ENCODE measurements around the gene PPT1. TPM values are rescaled to one million over a fixed set of nuclear protein-coding genes. Genes with fewer than 3 reads are reported as not detected.
A peak's percentile ranks its signal among the peaks of the same experiment; 100 is the strongest.
"Not testable (repeated sequence)": the region's sequence is repeated elsewhere in the genome, so short reads cannot be mapped to it uniquely, and the experiment has no call there.

Gene PPT1
- total RNA-seq, 3 donors from 2014 or later = 84.0 to 126 (median 108) TPM

DNA sequence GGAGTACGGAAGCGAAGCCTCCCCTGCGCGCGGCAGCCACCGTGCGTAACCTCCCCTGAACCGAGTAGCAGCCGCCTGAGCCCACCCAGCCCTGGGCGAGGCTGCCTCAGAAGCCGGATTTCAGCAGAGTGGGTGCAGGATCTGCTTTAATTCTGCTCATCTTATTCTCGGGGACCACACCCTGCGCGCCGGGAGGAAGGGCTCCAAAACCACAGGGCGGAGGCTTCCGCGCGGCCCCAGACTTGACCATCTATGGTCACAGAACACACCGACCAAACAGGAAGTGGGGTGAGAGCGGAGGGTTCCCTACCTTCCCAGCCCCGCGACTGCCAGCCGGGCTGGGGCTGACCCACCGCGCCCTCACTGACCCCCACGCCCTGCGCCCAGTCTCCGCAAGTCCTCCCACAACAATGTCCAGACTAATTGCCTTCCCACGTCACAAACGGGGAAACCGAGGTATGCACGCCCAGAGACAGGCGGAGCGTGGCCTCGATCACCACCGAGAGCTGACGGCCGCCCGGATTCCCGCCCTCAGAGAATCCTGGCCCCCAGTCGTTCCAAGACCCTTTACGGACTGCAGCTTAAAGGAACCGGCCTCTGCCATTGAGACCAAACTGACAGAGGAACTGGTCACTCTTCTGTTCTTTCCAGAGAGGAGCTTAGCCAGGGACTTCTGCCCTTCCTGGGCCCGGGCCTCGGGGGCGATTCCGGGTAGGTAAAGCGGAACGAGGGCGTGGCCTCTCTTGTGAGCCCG is 57.1 kb downstream of the PPT1 start:
- intact Hi-C loops (cut with DNase I; ENCODE audit: low total_unique reads) = no loop called here
- Histone ChIP-seq H3K27ac (peak overlapping the region; percentile 99 to 100), H3K36me3 (no peaks in the 10 kb centered on the region), H3K27me3 (no peaks in the 10 kb centered on the region), H3K4me3 (peak overlapping the region; percentile 86 to 100 (median 98)), H3K9me3 (no peaks in the 10 kb centered on the region), H3K4me1 (peaks cover 8 to 23% of the 10 kb centered on the region in 2 donors)
- peak; percentile 86 to 93 for DNase-seq (ENCODE audit: low spot score in 2 of 2)
- peak in 1 of 3 donors; percentile 17 for TF ChIP-seq CTCF (IDR thresholded peaks at IDR 0.05)
- peak; percentile 82 to 98 (median 97) for TF ChIP-seq POLR2AphosphoS5 (IDR thresholded peaks at IDR 0.05)
- peak; percentile 98 for TF ChIP-seq POLR2A (IDR thresholded peaks at IDR 0.05)

GRCh38 chr1:40039245-40039756 is 57.8 kb downstream of the PPT1 start:
- peak overlapping the region; percentile 99 to 100 for H3K27ac ChIP-seq
- H3K36me3 ChIP-seq = no peaks in the 10 kb centered on the region
- H3K9me3 ChIP-seq = no peaks in the 10 kb centered on the region
- TF ChIP-seq POLR2AphosphoS5 (IDR thresholded peaks at IDR 0.05) (no peak), CTCF (IDR thresholded peaks at IDR 0.05) (peak in 1 of 3 donors; percentile 26)
- H3K4me1 ChIP-seq = peaks cover 8 to 23% of the 10 kb centered on the region in 2 donors
- no peaks in the 10 kb centered on the region for H3K27me3 ChIP-seq
- H3K4me3 ChIP-seq = peak overlapping the region; percentile 86 to 100 (median 98)
- intact Hi-C loops (cut with DNase I; ENCODE audit: low total_unique reads) = no loop called here
- no peak for DNase-seq (ENCODE audit: low spot score in 2 of 2)

- no peaks in the 10 kb centered on the region for H3K27me3 ChIP-seq
- intact Hi-C loops (cut with DNase I; ENCODE audit: low total_unique reads) = no loop called here
- H3K36me3 ChIP-seq = no peaks in the 10 kb centered on the region
- peaks cover 8 to 23% of the 10 kb centered on the region in 2 donors for H3K4me1 ChIP-seq
- DNase-seq (ENCODE audit: low spot score in 2 of 2) = no peak
- peak overlapping the region; percentile 99 to 100 for H3K27ac ChIP-seq
- no peaks in the 10 kb centered on the region for H3K9me3 ChIP-seq
- TF ChIP-seq CTCF (IDR thresholded peaks at IDR 0.05) (no peak), POLR2AphosphoS5 (IDR thresholded peaks at IDR 0.05) (no peak), POLR2A (IDR thresholded peaks at IDR 0.05) (no peak)
- H3K4me3 ChIP-seq = no peak overlapping the region
Measured at GRCh38 chr1:40038697-40039096, 58.4 kb downstream of the PPT1 start.

- Histone ChIP-seq H3K27ac (peak overlapping the region in 1 of 2 donors; percentile 74), H3K4me1 (peaks cover 8 to 16% of the 10 kb centered on the region in 2 donors)
- H3K9me3 ChIP-seq; H3K36me3 ChIP-seq; DNase-seq (ENCODE audit: low spot score in 2 of 2); intact Hi-C loops (cut with DNase I; ENCODE audit: low total_unique reads); H3K4me3 ChIP-seq; H3K27me3 ChIP-seq: not testable (repeated sequence)
Measured at GRCh38 chr1:40037254-40037653, 59.8 kb downstream of the PPT1 start.

DNA sequence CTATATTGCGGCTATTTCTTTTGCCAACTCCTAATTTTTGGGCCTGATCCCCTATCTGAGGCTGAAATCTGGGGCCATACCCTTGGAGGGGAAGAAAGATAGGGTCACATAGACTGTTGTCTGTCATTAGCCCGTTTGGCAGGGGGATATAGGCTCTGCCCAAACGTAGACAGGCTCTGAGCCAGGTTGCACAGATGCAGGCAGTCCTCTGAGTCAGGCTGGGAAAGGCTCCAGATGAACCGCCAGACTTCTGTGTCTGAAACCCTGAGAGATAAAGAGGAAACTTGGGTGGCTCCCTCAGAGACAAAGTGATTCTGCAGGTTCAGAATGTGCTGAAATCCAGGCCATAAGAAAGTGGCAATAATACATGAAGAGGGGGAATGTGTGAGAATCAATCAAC is 60.5 kb downstream of the PPT1 start:
- Histone ChIP-seq H3K36me3 (no peaks in the 10 kb centered on the region), H3K27me3 (no peaks in the 10 kb centered on the region), H3K4me3 (no peak overlapping the region), H3K9me3 (no peaks in the 10 kb centered on the region), H3K4me1 (peaks cover 8 to 9% of the 10 kb centered on the region in 2 donors), H3K27ac (peak overlapping the region; percentile 53 to 74)
- peak in 1 of 2 donors; percentile 65 for DNase-seq (ENCODE audit: low spot score in 2 of 2)
- intact Hi-C loops (cut with DNase I; ENCODE audit: low total_unique reads) = no loop called here
- TF ChIP-seq POLR2AphosphoS5 (IDR thresholded peaks at IDR 0.05) (no peak), POLR2A (IDR thresholded peaks at IDR 0.05) (no peak), CTCF (IDR thresholded peaks at IDR 0.05) (no peak)
